Liver (tissue), 9 donors: Measurements from ENCODE around the gene KCNE5. TPM values are rescaled to one million over a fixed set of nuclear protein-coding genes. Genes with fewer than 3 reads are reported as not detected.

Source experiments
- DNase-seq: peaks from one replicate; pipeline ENCODE4 v3.0.0-alpha.2; 2017; ENCODE audit warnings: low spot score
- H3K27ac ChIP-seq, 2 donors: one replicate each; pipeline ENCODE4 v1.7.0; 2013; ENCODE audit warnings: inconsistent platforms in 2 of 2, low read length in 2 of 2, control low read depth in 1 of 2, low read depth in 1 of 2, mild to moderate bottlenecking in 1 of 2
- H3K27me3 ChIP-seq, 4 donors: one replicate each; pipeline versions ENCODE4 v1.6.1 to v1.7.0; 2013; ENCODE audit warnings: low read length in 3 of 4, inconsistent platforms in 1 of 4, mild to moderate bottlenecking in 1 of 4, moderate library complexity in 1 of 4; ENCODE audit not compliant: control insufficient read depth in 4 of 4, insufficient read depth in 4 of 4
- H3K36me3 ChIP-seq, 4 donors: one replicate each; pipeline versions ENCODE4 v1.6.1 to v1.7.0; 2013; ENCODE audit warnings: low read length in 3 of 4, mild to moderate bottlenecking in 3 of 4, low read depth in 1 of 4, moderate library complexity in 1 of 4; ENCODE audit not compliant: control insufficient read depth in 4 of 4, insufficient read depth in 3 of 4
- H3K4me1 ChIP-seq, 4 donors: one replicate each; pipeline versions ENCODE4 v1.6.1 to v1.7.0; 2013; ENCODE audit warnings: low read length in 3 of 4, mild to moderate bottlenecking in 3 of 4, moderate library complexity in 1 of 4; ENCODE audit not compliant: control insufficient read depth in 4 of 4, insufficient read depth in 4 of 4
- H3K4me3 ChIP-seq, 3 donors: one replicate each; pipeline versions ENCODE4 v1.6.1 to v1.7.0; 2013; ENCODE audit warnings: low read length in 3 of 3, control low read depth in 1 of 3, low read depth in 1 of 3, mild to moderate bottlenecking in 1 of 3
- H3K9ac ChIP-seq, 2 donors: one replicate each; pipeline ENCODE4 v1.7.0; 2013; ENCODE audit warnings: low read length in 2 of 2, mild to moderate bottlenecking in 2 of 2, moderate library complexity in 2 of 2, control low read depth in 1 of 2, low read depth in 1 of 2
- H3K9me3 ChIP-seq, 4 donors: one replicate each; pipeline versions ENCODE4 v1.6.1 to v1.7.0; 2013; ENCODE audit warnings: low read length in 3 of 4; ENCODE audit not compliant: control insufficient read depth in 4 of 4
- CTCF ChIP-seq: fragments of 150-350 bp; IDR thresholded peaks from 2 replicates; pipeline ENCODE4 v1.5.1; 2017; ENCODE audit warnings: improper control_type of control experiment, low read depth, low read length; ENCODE audit not compliant: missing input control
- EGR1 ChIP-seq, 2 donors: IDR thresholded peaks; 2 replicates each; pipeline ENCODE4 v1.6.1; 2016 to 2018; ENCODE audit warnings: antibody characterized with exemption in 2 of 2, low read depth in 2 of 2
- FOXA2 ChIP-seq: IDR thresholded peaks from 2 replicates; pipeline ENCODE4 v1.6.1; 2016; ENCODE audit warnings: antibody characterized with exemption
- GABPA ChIP-seq, 2 donors: IDR thresholded peaks in 1 of 2; conservative IDR thresholded peaks in 1 of 2; 2 replicates each; pipeline ENCODE4 v1.6.1; 2016; ENCODE audit warnings: antibody characterized with exemption in 2 of 2, mild to moderate bottlenecking in 1 of 2, moderate library complexity in 1 of 2
- HNF4A ChIP-seq, 2 donors: conservative IDR thresholded peaks; 2 replicates each; pipeline ENCODE4 v1.6.1; 2016; ENCODE audit warnings: antibody characterized with exemption in 2 of 2, mild to moderate bottlenecking in 2 of 2
- HNF4G ChIP-seq: IDR thresholded peaks from 2 replicates; pipeline ENCODE4 v1.6.1; 2016; ENCODE audit warnings: antibody characterized with exemption
- JUND ChIP-seq, 2 donors: IDR thresholded peaks; 2 replicates each; pipeline ENCODE4 v1.6.1; 2016; ENCODE audit warnings: antibody characterized with exemption in 2 of 2
- MAX ChIP-seq: IDR thresholded peaks from 2 replicates; pipeline ENCODE4 v1.6.1; 2016; ENCODE audit warnings: antibody characterized with exemption
- NR2F2 ChIP-seq: IDR thresholded peaks from 2 replicates; pipeline ENCODE4 v1.6.1; 2016; ENCODE audit warnings: antibody characterized with exemption
- RAD21 ChIP-seq, 2 donors: IDR thresholded peaks; 2 replicates each; pipeline ENCODE4 v1.6.1; 2016; ENCODE audit warnings: antibody characterized with exemption in 2 of 2, mild to moderate bottlenecking in 2 of 2
- REST ChIP-seq: IDR thresholded peaks from 2 replicates; pipeline ENCODE4 v1.6.1; 2016; ENCODE audit warnings: antibody characterized with exemption, mild to moderate bottlenecking
- RXRA ChIP-seq, 2 donors: IDR thresholded peaks; 2 replicates each; pipeline ENCODE4 v1.6.1; 2017 to 2018; ENCODE audit warnings: antibody characterized with exemption in 2 of 2, mild to moderate bottlenecking in 1 of 2
- SP1 ChIP-seq: IDR thresholded peaks from 2 replicates; pipeline ENCODE4 v1.6.1; 2018; ENCODE audit warnings: antibody characterized with exemption, mild to moderate bottlenecking
- TAF1 ChIP-seq: conservative IDR thresholded peaks from 2 replicates; pipeline ENCODE4 v1.6.1; 2016; ENCODE audit warnings: antibody characterized with exemption, mild to moderate bottlenecking
- YY1 ChIP-seq: IDR thresholded peaks from 2 replicates; pipeline ENCODE4 v1.6.1; 2016; ENCODE audit warnings: antibody characterized with exemption, mild to moderate bottlenecking
- ZBTB33 ChIP-seq: IDR thresholded peaks from 2 replicates; pipeline ENCODE4 v1.6.1; 2016; ENCODE audit warnings: antibody characterized with exemption
- WGBS: extraction: QIAGEN DNeasy Blood & Tissue Kit; methylation state at CpG from one replicate; pipeline ENCODE4 v1.1.7; 2013; 5-methylcytosine and 5-hydroxymethylcytosine counted together
- polyA plus RNA-seq, 2 donors: library from polyadenylated mRNA; stranded (reverse) in 1 of 2; unstranded in 1 of 2; fragments of 200-250 nt in 1 of 2; fragments of >200 nt in 1 of 2; fragmentation: Nextera tagmentation in 1 of 2; extraction: Ambion mirVana in 1 of 2; gene quantifications; one replicate each; pipeline versions ENCODE4 v1.2.1 to v1.2.3, GENCODE V29; 2013 to 2015
- total RNA-seq, 2 donors: library from RNA; depleted of rRNA; stranded (reverse); fragments of >200 nt; gene quantifications; one replicate each; pipeline ENCODE4 v1.2.3, GENCODE V29; 2014
- donor health status: healthy.
- donor health status: healthy.
- donor health status: healthy.
- donor health status: healthy.
- donor health status: healthy.

The KCNE5 gene
- total and polyA plus RNA-seq, 4 donors, result 0.05 to 1.4 (median 0.33) TPM; not detected in 1

- no peaks in the 10 kb centered on the region for H3K36me3 ChIP-seq
- H3K9me3 ChIP-seq, result no peaks in the 10 kb centered on the region
- no peaks in the 10 kb centered on the region for H3K4me1 ChIP-seq
- 79% methylated on average over 3 of the region's 3 CpGs for WGBS
- TF ChIP-seq ZBTB33, result no peak
- no peak for TF ChIP-seq TAF1
- no peak for TF ChIP-seq GABPA (IDR thresholded peaks at IDR 0.05 in 1 of 2, conservative IDR thresholded peaks at IDR 0.05 in 1 of 2)
- no peak for TF ChIP-seq JUND (IDR thresholded peaks at IDR 0.05)
- TF ChIP-seq EGR1 (IDR thresholded peaks at IDR 0.05; ENCODE audit: low read depth in 2 of 2), result no peak
- TF ChIP-seq RAD21 (IDR thresholded peaks at IDR 0.05), result no peak
- TF ChIP-seq REST, result no peak
- TF ChIP-seq NR2F2, result no peak
- no peak for TF ChIP-seq FOXA2
- no peak for TF ChIP-seq YY1
- no peak for TF ChIP-seq MAX
- TF ChIP-seq HNF4G, result no peak
- no peak for TF ChIP-seq CTCF
- no peak overlapping the region for H3K4me3 ChIP-seq
- no peak overlapping the region for H3K27ac ChIP-seq
- H3K27me3 ChIP-seq, result peaks cover 0 to 2% (median 0%) of the 10 kb centered on the region in 4 donors
- DNase-seq, result no peak
- H3K9ac ChIP-seq, result no peak overlapping the region
Measured at GRCh38 chrX:109619771-109620170, 5.2 kb downstream of the KCNE5 start.

GRCh38 chrX:109614951-109615350 is 10.0 kb downstream of the KCNE5 start:
- H3K4me1 ChIP-seq, result no peaks in the 10 kb centered on the region
- peaks cover 0 to 5% (median 0%) of the 10 kb centered on the region in 4 donors for H3K27me3 ChIP-seq
- no peak overlapping the region for H3K9ac ChIP-seq
- no peak for DNase-seq
- H3K27ac ChIP-seq, result no peak overlapping the region
- no peaks in the 10 kb centered on the region for H3K9me3 ChIP-seq
- H3K4me3 ChIP-seq, result no peak overlapping the region
- H3K36me3 ChIP-seq, result no peaks in the 10 kb centered on the region
- WGBS, result 78% methylated on average over 6 of the region's 6 CpGs
- no peak for TF ChIP-seq HNF4A (conservative IDR thresholded peaks at IDR 0.05)
- TF ChIP-seq MAX, result no peak
- no peak for TF ChIP-seq ZBTB33
- no peak for TF ChIP-seq SP1
- TF ChIP-seq NR2F2, result no peak
- TF ChIP-seq RXRA (IDR thresholded peaks at IDR 0.05), result no peak
- TF ChIP-seq YY1, result no peak
- TF ChIP-seq EGR1 (IDR thresholded peaks at IDR 0.05; ENCODE audit: low read depth in 2 of 2), result no peak
- no peak for TF ChIP-seq FOXA2
- TF ChIP-seq CTCF, result no peak
